OCI-M1 (cell line): ENCODE measurements around the gene WDR64.
"Not testable (repeated sequence)": the region's sequence is repeated elsewhere in the genome, so short reads cannot be mapped to it uniquely, and the experiment has no call there.

ENCODE experiments used
- DNase-seq: peaks from one replicate; lab custom pipeline; 2025; lab: John Stamatoyannopoulos, UW

WDR64 gene

GRCh38 chr1:241701483-241702295, 49.6 kb downstream of the WDR64 start:
- peak; percentile 60 for DNase-seq

- no peak for DNase-seq
Measured at GRCh38 chr1:241702442-241703373, 50.6 kb downstream of the WDR64 start.

GRCh38 chr1:241703739-241704138, 51.7 kb downstream of the WDR64 start:
- peak; percentile 35 for DNase-seq

- no peak for DNase-seq
Measured at GRCh38 chr1:241706257-241706656, 54.2 kb downstream of the WDR64 start.

GRCh38 chr1:241706967-241707366, 54.9 kb downstream of the WDR64 start:
- no peak for DNase-seq

GRCh38 chr1:241707442-241707841, 55.4 kb downstream of the WDR64 start:
- no peak for DNase-seq

GRCh38 chr1:241711326-241711725, 59.2 kb downstream of the WDR64 start:
- peak; percentile 43 for DNase-seq

GRCh38 chr1:241713316-241713715, 61.2 kb downstream of the WDR64 start:
- no peak for DNase-seq

GRCh38 chr1:241714321-241715218, 62.5 kb downstream of the WDR64 start:
- peak; percentile 72 for DNase-seq

GRCh38 chr1:241715435-241715834, 63.4 kb downstream of the WDR64 start:
- DNase-seq, result no peak

GRCh38 chr1:241715956-241716355, 63.9 kb downstream of the WDR64 start:
- DNase-seq, result no peak

- DNase-seq, result no peak
Measured at GRCh38 chr1:241716915-241717656, 65.0 kb downstream of the WDR64 start.

- no peak for DNase-seq
Measured at GRCh38 chr1:241717975-241718374, 65.9 kb downstream of the WDR64 start.

GRCh38 chr1:241721011-241721410, 68.9 kb downstream of the WDR64 start:
- no peak for DNase-seq

- no peak for DNase-seq
Measured at GRCh38 chr1:241722947-241723346, 70.9 kb downstream of the WDR64 start.

- DNase-seq, result no peak
Measured at GRCh38 chr1:241724741-241725356, 72.8 kb downstream of the WDR64 start.

- no peak for DNase-seq
Measured at GRCh38 chr1:241730031-241730430, 78.0 kb downstream of the WDR64 start.

- DNase-seq, result no peak
Measured at GRCh38 chr1:241733899-241734298, 81.8 kb downstream of the WDR64 start.

GRCh38 chr1:241734533-241734932, 82.5 kb downstream of the WDR64 start:
- DNase-seq, result no peak

- not testable (repeated sequence) for DNase-seq
Measured at GRCh38 chr1:241735493-241735926, 83.4 kb downstream of the WDR64 start.

GRCh38 chr1:241736387-241736786, 84.3 kb downstream of the WDR64 start:
- DNase-seq, result peak; percentile 21
